Frontal cortex (tissue), 4 donors: ENCODE measurements around the gene TBC1D24. TPM values are rescaled to one million over a fixed set of nuclear protein-coding genes. Genes with fewer than 3 reads are reported as not detected.

Experiments used
- DNase-seq, 2 donors: peaks; one replicate each; pipeline ENCODE4 v3.0.0; 2012; ENCODE audit warnings: low spot score in 2 of 2
- FAIRE-seq: peaks from 2 replicates; lab custom pipeline; 2012; peaks lifted over from hg19 to GRCh38; lab: Jason Lieb, UNC
- total RNA-seq: library from RNA; depleted of rRNA; stranded (reverse); fragments of >200 nt; gene quantifications from one replicate; pipeline ENCODE4 v1.2.3, GENCODE V29; 2014
- donor health status: control.
- donor health status: control.
- donor health status: control.

Gene TBC1D24
- total RNA-seq, 1 donor from 2014 or later, result 24.5 TPM

- no peak for FAIRE-seq
- no peak for DNase-seq
Observed at GRCh38 chr16:2495041-2495440, 20.1 kb downstream of the TBC1D24 start.

- DNase-seq (no peak), FAIRE-seq (no peak)
Observed at GRCh38 chr16:2496223-2497115, 21.5 kb downstream of the TBC1D24 start.

GRCh38 chr16:2497116-2497630 is 22.2 kb downstream of the TBC1D24 start:
- DNase-seq, result no peak
- no peak for FAIRE-seq

GRCh38 chr16:2497695-2498484 is 23.0 kb downstream of the TBC1D24 start:
- DNase-seq (no peak), FAIRE-seq (no peak)

GRCh38 chr16:2498531-2499253 is 23.8 kb downstream of the TBC1D24 start:
- DNase-seq (no peak), FAIRE-seq (no peak)

GRCh38 chr16:2499454-2499853 is 24.5 kb downstream of the TBC1D24 start:
- DNase-seq (no peak), FAIRE-seq (no peak)

- no peak for DNase-seq
- FAIRE-seq, result no peak
Observed at GRCh38 chr16:2499890-2500429, 25.0 kb downstream of the TBC1D24 start.

GRCh38 chr16:2500430-2500917 is 25.5 kb downstream of the TBC1D24 start:
- no peak for DNase-seq
- FAIRE-seq, result no peak

GRCh38 chr16:2500918-2501750 is 26.2 kb downstream of the TBC1D24 start:
- peak; percentile 82 to 89 for DNase-seq
- FAIRE-seq, result no peak

GRCh38 chr16:2501946-2502895 is 27.3 kb downstream of the TBC1D24 start:
- DNase-seq (no peak), FAIRE-seq (no peak)

GRCh38 chr16:2505695-2506094 is 30.8 kb downstream of the TBC1D24 start:
- DNase-seq (no peak), FAIRE-seq (no peak)

GRCh38 chr16:2507052-2507659 is 32.2 kb downstream of the TBC1D24 start:
- FAIRE-seq, result no peak
- no peak for DNase-seq

- FAIRE-seq (no peak), DNase-seq (no peak)
Observed at GRCh38 chr16:2507665-2508064, 32.7 kb downstream of the TBC1D24 start.

GRCh38 chr16:2508722-2509400 is 33.9 kb downstream of the TBC1D24 start:
- FAIRE-seq, result no peak

GRCh38 chr16:2511128-2511800 is 36.3 kb downstream of the TBC1D24 start:
- FAIRE-seq, result no peak
- peak in 1 of 2 donors; percentile 75 for DNase-seq

More at GRCh38 chr16:2508722-2509400, 33.9 kb downstream of the TBC1D24 start:
- no peak for DNase-seq
